Body of pancreas (tissue), 4 donors: Measurements from ENCODE around the gene SLCO3A1.

Source experiments
- CTCF ChIP-seq, 7 experiments: fragments of 450-650 bp in 4 of 7; fragments of 200-600 bp in 3 of 7; sonication (generic) in 3 of 7; IDR thresholded peaks; one replicate each; pipeline ENCODE4 v1.5.1; 2016 to 2019; ENCODE audit warnings: antibody characterized with exemption in 7 of 7
- POLR2A ChIP-seq, 3 donors: fragments of 450-650 bp; IDR thresholded peaks; one replicate each; pipeline ENCODE4 v1.6.1; 2016; ENCODE audit warnings: antibody characterized with exemption in 3 of 3, mild to moderate bottlenecking in 2 of 3

DNA sequence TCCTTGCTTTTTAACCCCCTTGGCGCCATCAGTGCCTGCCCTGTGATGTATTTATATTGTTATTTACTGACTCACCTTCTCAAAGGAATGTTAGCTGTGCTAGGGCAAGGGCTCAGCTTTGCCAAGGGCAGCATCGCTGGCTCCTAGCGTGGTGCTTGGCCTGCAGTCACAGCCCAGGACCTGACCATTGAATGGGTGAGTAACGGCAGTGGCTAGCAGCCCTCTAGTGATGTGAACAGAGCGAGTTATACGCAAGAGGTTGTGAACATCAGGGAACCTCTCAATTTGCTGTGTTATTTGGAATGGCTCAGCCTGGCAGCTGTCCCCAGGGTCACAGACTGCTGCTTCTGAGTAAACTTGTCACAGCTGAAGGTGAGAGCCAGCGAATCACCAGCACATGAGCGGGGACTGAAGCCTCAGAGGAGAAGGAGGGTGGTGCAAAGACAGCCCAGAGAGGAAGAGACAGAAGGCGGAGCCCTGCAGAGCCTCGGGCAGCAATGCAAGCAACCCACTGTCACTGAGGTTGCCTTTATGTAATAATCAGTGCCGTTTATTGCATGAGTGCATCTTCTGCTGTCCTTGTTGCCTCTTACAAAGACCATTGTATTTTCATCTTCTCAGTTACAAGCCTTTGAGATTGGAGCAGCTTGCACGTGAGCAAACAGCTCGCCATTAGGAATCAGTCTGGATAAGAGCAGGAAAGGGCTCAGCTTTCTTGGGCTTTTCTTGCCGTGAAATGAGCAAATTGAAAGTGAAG is 158.3 kb downstream of the SLCO3A1 start:
- TF ChIP-seq POLR2A (IDR thresholded peaks at IDR 0.05) (no peak), CTCF (IDR thresholded peaks at IDR 0.05) (no peak)
